ENCODE measurements around the gene NR6A1. TPM values are rescaled to one million over a fixed set of nuclear protein-coding genes. Genes with fewer than 3 reads are reported as not detected.

NR6A1 gene
- polyA plus RNA-seq, 1 experiment, result 0.10 TPM

- POLR2A ChIA-PET, result interaction anchor here (0.7 to 2.0 kb wide), 3 partner anchors 14 to 69 kb away, joined by 3 to 19 read pairs (median 3); partner anchors contain the start of genes ARPC5L and RPL35
- CTCF ChIA-PET, result interaction anchor here (1.0 to 2.0 kb wide), 4 partner anchors 11 to 60 kb away, joined by 4 to 8 read pairs (median 5); partner anchors contain the start of gene WDR38
- DNase-seq (ENCODE audit: low read depth, low spot score), result no peak
- no peak for TF ChIP-seq CTCF (IDR thresholded peaks at IDR 0.05; ENCODE audit: low read depth, low read length)
- H3K4me3 ChIP-seq (ENCODE audit: low read depth, low read length), result no peak overlapping the region
- no peaks in the 10 kb centered on the region for H3K27me3 ChIP-seq (ENCODE audit: control insufficient read depth, insufficient read depth, low read length)
- H3K27ac ChIP-seq (ENCODE audit: low read depth, low read length), result peak overlapping the region; percentile 21
- H3K9me3 ChIP-seq (ENCODE audit: control insufficient read depth, insufficient read depth, low read length), result no peaks in the 10 kb centered on the region
Observed at GRCh38 chr9:124793015-124793541, 22.0 kb upstream of the NR6A1 start.

GRCh38 chr9:124792257-124793014, 21.3 kb upstream of the NR6A1 start:
- H3K4me3 ChIP-seq (ENCODE audit: low read depth, low read length), result no peak overlapping the region
- ChIA-PET POLR2A (interaction anchor here (0.9 to 2.0 kb wide), 2 partner anchors 13 to 18 kb away, joined by 3 to 19 read pairs; no protein-coding TSS in a partner anchor), CTCF (interaction anchor here (0.6 to 1.9 kb wide), 3 partner anchors 13 to 580 kb away, joined by 5 to 8 read pairs (median 6); no protein-coding TSS in a partner anchor)
- DNase-seq (ENCODE audit: low read depth, low spot score), result no peak
- peak overlapping the region; percentile 21 for H3K27ac ChIP-seq (ENCODE audit: low read depth, low read length)
- H3K9me3 ChIP-seq (ENCODE audit: control insufficient read depth, insufficient read depth, low read length), result no peaks in the 10 kb centered on the region
- TF ChIP-seq CTCF (IDR thresholded peaks at IDR 0.05; ENCODE audit: low read depth, low read length), result no peak
- no peaks in the 10 kb centered on the region for H3K27me3 ChIP-seq (ENCODE audit: control insufficient read depth, insufficient read depth, low read length)

- CTCF ChIA-PET, result no interaction called here
- no peak overlapping the region for H3K4me3 ChIP-seq (ENCODE audit: low read depth, low read length)
- H3K27ac ChIP-seq (ENCODE audit: low read depth, low read length), result no peak overlapping the region
- H3K27me3 ChIP-seq (ENCODE audit: control insufficient read depth, insufficient read depth, low read length), result no peaks in the 10 kb centered on the region
- no peaks in the 10 kb centered on the region; the same call in 1 of the 2 replicates for H3K9me3 ChIP-seq (ENCODE audit: control insufficient read depth, insufficient read depth, low read length)
- POLR2A ChIA-PET, result no interaction called here
- DNase-seq (ENCODE audit: low read depth, low spot score), result no peak
- no peak for TF ChIP-seq CTCF (IDR thresholded peaks at IDR 0.05; ENCODE audit: low read depth, low read length)
Observed at GRCh38 chr9:124790801-124791505, 19.8 kb upstream of the NR6A1 start.

GRCh38 chr9:124790301-124790700, 19.2 kb upstream of the NR6A1 start:
- TF ChIP-seq CTCF (IDR thresholded peaks at IDR 0.05; ENCODE audit: low read depth, low read length), result no peak
- Histone ChIP-seq H3K27me3 (ENCODE audit: control insufficient read depth, insufficient read depth, low read length) (no peaks in the 10 kb centered on the region), H3K4me3 (ENCODE audit: low read depth, low read length) (no peak overlapping the region), H3K9me3 (ENCODE audit: control insufficient read depth, insufficient read depth, low read length) (no peaks in the 10 kb centered on the region; the same call in 1 of the 2 replicates), H3K27ac (ENCODE audit: low read depth, low read length) (no peak overlapping the region)
- CTCF ChIA-PET, result interaction anchor here (1.5 to 1.7 kb wide), 2 partner anchors 13 to 19 kb away, joined by 4 read pairs; no protein-coding TSS in a partner anchor
- POLR2A ChIA-PET, result no interaction called here
- no peak for DNase-seq (ENCODE audit: low read depth, low spot score)
